A673 (cell line): ENCODE results near the gene MAMDC2. TPM values are rescaled to one million over a fixed set of nuclear protein-coding genes. Genes with fewer than 3 reads are reported as not detected.

Experiments used
- BruUV-seq: library from RNA; stranded (reverse); fragments of 400-500 nt; replicated peaks from 2 replicates; lab custom pipeline; 2021; lab: Mats Ljungman, UMichigan
- CTCF ChIA-PET: fragments of 300-600 bp; sonication (Branson Sonifier 250); formaldehyde crosslinking; loops from one replicate; lab custom pipeline; 2022; ENCODE audit warnings: antibody characterized with exemption; lab: Charles Lee
- POLR2A ChIA-PET: fragments of 300-600 bp; sonication (Branson Sonifier 250); formaldehyde crosslinking; loops from one replicate; lab custom pipeline; 2022; ENCODE audit warnings: antibody characterized with exemption; ENCODE audit not compliant: low non-redundant PET; lab: Charles Lee
- DNase-seq: peaks from one replicate; pipeline ENCODE4 v3.0.0-alpha.2; 2015; ENCODE audit warnings: low spot score
- H3K27ac ChIP-seq: fragments of 200-600 bp; sonication (generic); 2 replicates; pipeline ENCODE4 v1.5.1; 2016; ENCODE audit warnings: mixed run types, low read depth, mild to moderate bottlenecking, mixed read lengths, antibody characterized with exemption, low read length; ENCODE audit not compliant: poor library complexity, severe bottlenecking
- H3K27me3 ChIP-seq: fragments of 200-600 bp; sonication (generic); replicated peaks from 2 replicates; pipeline ENCODE4 v1.6.1; 2017; ENCODE audit warnings: mixed run types, low read depth, mild to moderate bottlenecking, mixed read lengths, antibody characterized with exemption, low read length; ENCODE audit not compliant: insufficient read depth, poor library complexity
- H3K36me3 ChIP-seq: fragments of 200-600 bp; sonication (generic); 2 replicates; pipeline ENCODE4 v1.6.1; 2016; ENCODE audit warnings: mixed run types, mild to moderate bottlenecking, mixed read lengths, antibody characterized with exemption, low read length; ENCODE audit not compliant: insufficient read depth, poor library complexity, severe bottlenecking
- H3K4me1 ChIP-seq: fragments of 200-600 bp; sonication (generic); 2 replicates; pipeline ENCODE4 v1.6.1; 2017; ENCODE audit warnings: mixed run types, mild to moderate bottlenecking, mixed read lengths, antibody characterized with exemption, low read length; ENCODE audit not compliant: insufficient read depth, poor library complexity, severe bottlenecking
- H3K4me3 ChIP-seq: fragments of 200-600 bp; sonication (generic); 2 replicates; pipeline ENCODE4 v1.5.1; 2016; ENCODE audit warnings: low read depth, mixed run types, mild to moderate bottlenecking, mixed read lengths, low read length; ENCODE audit not compliant: poor library complexity, severe bottlenecking
- H3K9me3 ChIP-seq: fragments of 200-600 bp; sonication (generic); 2 replicates; pipeline ENCODE4 v1.6.1; 2016; ENCODE audit warnings: mixed run types, low read depth, mild to moderate bottlenecking, mixed read lengths, antibody characterized with exemption, low read length; ENCODE audit not compliant: poor library complexity, severe bottlenecking
- CTCF ChIP-seq: fragments of 300-800, 200-600 bp; sonication (generic); conservative IDR thresholded peaks from 2 replicates; pipeline ENCODE4 v1.5.1; 2017; ENCODE audit warnings: low read depth, mild to moderate bottlenecking, antibody characterized with exemption, low read length, moderate library complexity, mixed read lengths
- EZH2 ChIP-seq: fragments of 200-600 bp; sonication (generic); IDR thresholded peaks from 2 replicates; pipeline ENCODE4 v1.6.1; 2017; ENCODE audit warnings: borderline replicate concordance, low read depth, mild to moderate bottlenecking, mixed read lengths, antibody characterized with exemption, low read length; ENCODE audit not compliant: poor library complexity, severe bottlenecking
- intact Hi-C: fragments of 100-400 bp; cut with micrococcal nuclease; formaldehyde crosslinking; loops from one replicate; pipeline ENCODE4 v1.10.0; 2022; ENCODE audit not compliant: unreplicated experiment
- total RNA-seq: library from RNA; stranded (reverse); gene quantifications from 2 replicates; pipeline ENCODE4 v1.2.3, GENCODE V29; 2021

The MAMDC2 gene
- total RNA-seq, 1 experiment from 2014 or later: not detected

GRCh38 chr9:70144131-70144503, 100.5 kb downstream of the MAMDC2 start:
- Histone ChIP-seq H3K4me3 (no peak overlapping the region), H3K27me3 (peaks cover 4% of the 10 kb centered on the region), H3K9me3 (no peaks in the 10 kb centered on the region), H3K36me3 (no peaks in the 10 kb centered on the region), H3K4me1 (no peaks in the 10 kb centered on the region), H3K27ac (no peak overlapping the region)
- intact Hi-C loops: no loop called here
- BruUV-seq: no TSS peak
- ChIA-PET CTCF (no interaction called here), POLR2A (no interaction called here)
- DNase-seq: no peak
- TF ChIP-seq EZH2 (no peak), CTCF (no peak)

- peaks cover 4% of the 10 kb centered on the region for H3K27me3 ChIP-seq
- CTCF ChIA-PET: no interaction called here
- no peak for DNase-seq
- TF ChIP-seq EZH2 (no peak), CTCF (no peak)
- no peaks in the 10 kb centered on the region for H3K9me3 ChIP-seq
- H3K4me3 ChIP-seq: no peak overlapping the region
- intact Hi-C loops: no loop called here
- POLR2A ChIA-PET: no interaction called here
- no peaks in the 10 kb centered on the region for H3K36me3 ChIP-seq
- H3K27ac ChIP-seq: no peak overlapping the region
- H3K4me1 ChIP-seq: no peaks in the 10 kb centered on the region
- BruUV-seq: no TSS peak
These were observed 102.3 kb downstream of the MAMDC2 start for GRCh38 chr9:70145981-70146380.

DNA sequence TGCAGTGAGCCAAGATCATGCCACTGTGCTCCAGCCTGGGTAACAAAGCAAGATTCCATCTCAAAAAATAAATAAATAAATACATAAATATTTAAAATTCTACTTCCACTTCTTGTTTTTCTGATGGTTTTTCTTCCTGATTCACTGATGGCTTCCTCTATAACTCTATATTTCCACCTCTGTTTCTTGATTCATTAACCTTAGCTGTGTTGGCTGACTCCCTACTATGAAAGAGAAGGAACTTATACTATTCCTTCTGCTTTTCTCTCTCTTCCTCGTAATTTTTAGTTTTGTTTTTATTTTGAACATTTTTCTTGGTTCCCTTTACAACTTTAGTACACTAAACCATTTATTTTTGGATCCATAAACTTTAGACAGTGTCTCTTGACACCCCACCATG, 103.5 kb downstream of the MAMDC2 start:
- Histone ChIP-seq H3K27me3 (peaks cover 4% of the 10 kb centered on the region), H3K9me3 (no peaks in the 10 kb centered on the region), H3K4me1 (no peaks in the 10 kb centered on the region), H3K27ac (no peak overlapping the region), H3K36me3 (no peaks in the 10 kb centered on the region), H3K4me3 (no peak overlapping the region)
- BruUV-seq: no TSS peak
- DNase-seq: no peak
- POLR2A ChIA-PET: no interaction called here
- TF ChIP-seq EZH2 (no peak), CTCF (no peak)
- CTCF ChIA-PET: no interaction called here
- intact Hi-C loops: no loop called here
